GM12874 (cell line): ENCODE measurements around the gene EFNB2.

Experiments used
- TF ChIP-seq, protein P1 (sequence below): IDR thresholded peaks from 2 replicates; pipeline ENCODE4 v1.5.1; 2011; ENCODE audit warnings: low read depth, mild to moderate bottlenecking, control low read depth, low read length, moderate library complexity; ENCODE audit not compliant: insufficient read depth

The EFNB2 gene, protein sequence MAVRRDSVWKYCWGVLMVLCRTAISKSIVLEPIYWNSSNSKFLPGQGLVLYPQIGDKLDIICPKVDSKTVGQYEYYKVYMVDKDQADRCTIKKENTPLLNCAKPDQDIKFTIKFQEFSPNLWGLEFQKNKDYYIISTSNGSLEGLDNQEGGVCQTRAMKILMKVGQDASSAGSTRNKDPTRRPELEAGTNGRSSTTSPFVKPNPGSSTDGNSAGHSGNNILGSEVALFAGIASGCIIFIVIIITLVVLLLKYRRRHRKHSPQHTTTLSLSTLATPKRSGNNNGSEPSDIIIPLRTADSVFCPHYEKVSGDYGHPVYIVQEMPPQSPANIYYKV

DNA sequence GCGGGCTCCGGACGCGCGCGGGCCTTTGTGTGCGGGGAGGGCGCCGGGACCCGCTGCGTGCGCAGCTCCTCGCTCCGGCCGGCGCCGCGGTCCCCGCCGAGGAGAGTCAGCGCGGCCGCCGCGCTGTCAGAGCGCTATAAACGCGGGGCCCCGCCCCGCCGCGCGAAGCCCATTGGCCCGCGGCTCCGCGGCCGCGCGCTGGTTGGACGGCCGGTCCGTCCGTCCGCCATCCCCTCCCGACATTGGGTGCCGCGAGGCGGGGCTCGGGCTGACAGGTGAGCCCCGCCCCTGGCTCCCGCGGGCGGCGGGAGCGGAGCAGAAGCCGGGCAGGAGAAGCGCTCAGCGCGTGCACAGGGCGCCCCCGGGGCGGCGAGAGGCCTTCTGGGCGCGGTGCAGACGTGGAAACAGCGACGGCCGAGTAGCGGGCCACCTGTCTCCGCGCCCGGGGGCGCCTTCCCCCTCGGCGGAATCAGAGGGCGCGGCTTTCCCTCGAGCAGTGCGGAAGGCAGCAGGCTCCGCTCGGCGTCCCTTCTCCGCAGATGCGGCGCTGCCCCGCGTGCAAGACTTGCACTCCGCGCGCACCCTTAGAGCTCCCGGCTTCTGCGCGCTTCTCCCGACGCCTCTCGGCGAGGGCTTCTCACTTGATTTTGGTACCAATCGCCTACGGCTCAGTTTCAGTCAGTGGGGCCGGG, at the start of gene EFNB2:
Gene EFNB2 (minus strand): TSS at position 111 of the 692 bp plus-strand sequence. CDS start 698 bp downstream, outside the sequence.
- TF ChIP-seq, protein P1, sequence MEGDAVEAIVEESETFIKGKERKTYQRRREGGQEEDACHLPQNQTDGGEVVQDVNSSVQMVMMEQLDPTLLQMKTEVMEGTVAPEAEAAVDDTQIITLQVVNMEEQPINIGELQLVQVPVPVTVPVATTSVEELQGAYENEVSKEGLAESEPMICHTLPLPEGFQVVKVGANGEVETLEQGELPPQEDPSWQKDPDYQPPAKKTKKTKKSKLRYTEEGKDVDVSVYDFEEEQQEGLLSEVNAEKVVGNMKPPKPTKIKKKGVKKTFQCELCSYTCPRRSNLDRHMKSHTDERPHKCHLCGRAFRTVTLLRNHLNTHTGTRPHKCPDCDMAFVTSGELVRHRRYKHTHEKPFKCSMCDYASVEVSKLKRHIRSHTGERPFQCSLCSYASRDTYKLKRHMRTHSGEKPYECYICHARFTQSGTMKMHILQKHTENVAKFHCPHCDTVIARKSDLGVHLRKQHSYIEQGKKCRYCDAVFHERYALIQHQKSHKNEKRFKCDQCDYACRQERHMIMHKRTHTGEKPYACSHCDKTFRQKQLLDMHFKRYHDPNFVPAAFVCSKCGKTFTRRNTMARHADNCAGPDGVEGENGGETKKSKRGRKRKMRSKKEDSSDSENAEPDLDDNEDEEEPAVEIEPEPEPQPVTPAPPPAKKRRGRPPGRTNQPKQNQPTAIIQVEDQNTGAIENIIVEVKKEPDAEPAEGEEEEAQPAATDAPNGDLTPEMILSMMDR, result peak; percentile 48

DNA sequence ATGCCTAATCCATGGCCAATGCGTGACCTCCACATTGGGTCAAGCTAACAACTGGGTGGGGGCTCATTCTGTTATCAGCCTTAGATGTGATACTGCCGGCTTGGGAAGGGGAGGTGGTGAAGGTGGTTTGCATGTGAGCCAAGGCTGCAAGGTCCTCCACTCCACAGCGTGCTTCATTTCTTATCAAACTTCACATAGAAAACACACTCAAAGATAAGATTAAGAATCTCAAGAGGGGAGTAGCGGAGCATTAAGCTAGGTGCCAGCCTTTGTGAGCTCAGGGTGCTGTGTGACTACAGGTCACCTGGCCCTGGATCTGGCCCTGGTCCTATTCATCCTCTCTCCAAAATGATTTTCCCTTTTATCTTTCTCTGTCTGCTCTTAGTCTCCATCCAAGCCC, 45.8 kb upstream of the EFNB2 start:
- TF ChIP-seq, protein P1, result no peak

DNA sequence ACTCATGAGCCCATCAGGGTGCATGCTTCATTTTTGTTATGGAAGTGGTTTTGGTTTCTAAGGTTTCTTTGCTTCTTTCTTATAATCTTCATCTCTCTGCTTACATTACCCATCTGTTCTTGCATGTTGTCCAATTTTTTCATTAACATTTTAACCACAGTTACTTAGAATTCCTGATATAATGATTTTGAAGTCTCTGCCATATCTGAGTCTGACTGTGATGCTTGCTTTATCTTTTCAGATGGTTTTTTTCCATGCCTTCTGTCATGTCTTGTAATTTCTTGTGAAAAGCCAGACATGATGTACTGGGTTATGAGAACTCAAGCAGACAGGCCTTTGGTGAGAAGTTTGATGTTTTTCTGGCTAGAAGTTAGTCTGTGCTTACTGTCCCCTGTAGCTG, 40.4 kb upstream of the EFNB2 start:
- TF ChIP-seq, protein P1, result no peak

DNA sequence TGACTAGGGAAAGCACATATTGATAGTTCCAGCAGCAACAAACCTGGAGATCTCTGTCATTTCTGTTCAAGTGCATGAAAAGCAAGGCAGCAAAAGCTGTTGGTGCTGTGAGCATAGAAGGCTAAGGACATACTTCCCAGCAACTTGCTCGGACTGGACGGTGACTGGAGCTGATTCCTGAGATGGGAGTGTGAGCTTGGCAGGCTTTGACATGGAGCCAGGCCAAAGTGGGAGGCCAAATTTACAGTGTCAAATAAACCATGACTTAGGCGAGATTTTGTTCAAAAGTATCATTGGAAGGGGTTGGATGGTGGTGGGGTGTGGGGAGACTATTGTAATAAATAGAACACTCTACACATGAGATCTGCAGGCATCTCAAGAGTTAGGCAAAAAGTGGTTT, 38.4 kb upstream of the EFNB2 start:
- TF ChIP-seq, protein P1, result no peak

DNA sequence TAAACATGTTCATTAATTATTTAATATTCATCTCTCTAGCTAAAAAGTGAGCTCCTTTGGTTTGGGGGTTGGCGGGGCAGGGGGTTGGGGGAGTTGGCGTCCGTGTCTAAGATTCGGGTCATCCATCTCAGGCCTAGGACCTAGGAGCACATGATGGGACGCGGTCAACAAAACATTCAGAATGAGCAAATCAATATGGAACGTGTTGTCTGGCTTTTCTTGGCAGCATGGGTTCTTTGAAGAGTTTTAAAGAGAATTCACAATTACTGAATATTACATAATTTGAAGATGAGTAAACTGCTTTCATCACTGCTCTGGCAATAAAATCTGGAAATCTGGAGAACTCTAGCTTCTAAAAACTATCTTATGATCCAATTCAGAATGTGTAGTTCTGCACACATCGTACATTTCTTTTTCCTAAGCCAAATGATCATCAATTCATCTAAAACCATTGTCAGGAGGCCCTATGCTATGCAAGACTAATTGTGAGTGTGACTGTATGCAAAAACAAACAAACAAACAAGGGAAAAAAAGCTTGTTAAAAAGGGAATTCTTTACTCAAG, 37.9 kb upstream of the EFNB2 start:
- TF ChIP-seq, protein P1, result no peak

DNA sequence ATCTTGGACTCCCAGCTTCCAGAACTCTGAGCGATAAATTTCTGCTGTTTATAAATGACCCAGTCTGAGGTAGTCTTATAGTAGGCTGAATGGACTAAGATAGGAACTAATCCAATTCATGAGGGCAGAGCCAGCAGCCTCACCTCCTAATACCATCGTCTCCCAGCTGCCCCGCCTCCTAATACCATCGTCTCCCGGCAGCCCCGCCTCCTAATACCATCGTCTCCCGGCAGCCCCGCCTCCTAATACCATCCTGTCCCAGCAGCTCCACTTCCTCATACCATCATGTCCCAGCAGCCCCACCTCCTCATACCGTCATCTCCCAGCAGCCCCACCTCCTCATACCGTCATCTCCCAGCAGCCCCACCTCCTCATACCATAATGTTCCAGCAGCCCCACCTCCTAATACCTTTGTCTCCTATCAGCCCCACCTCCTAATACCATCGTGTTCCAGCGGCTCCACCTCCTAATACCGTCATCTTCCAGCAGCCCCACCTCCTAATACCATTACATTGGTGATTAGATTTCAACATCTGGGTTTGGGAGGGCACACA, 34.9 kb upstream of the EFNB2 start:
- TF ChIP-seq, protein P1, result no peak
